Heart left ventricle (tissue), 13 donors: Measurements from ENCODE around the gene DTNB.

Experiments
- POLR2A ChIP-seq, 2 donors: fragments of 450-650 bp; IDR thresholded peaks; one replicate each; pipeline ENCODE4 v1.6.1; 2017; ENCODE audit warnings: antibody characterized with exemption in 2 of 2, mild to moderate bottlenecking in 2 of 2, moderate library complexity in 2 of 2
- TF ChIP-seq, protein P1 (sequence below), 12 donors: fragments of 200-600 bp; sonication (generic) in 4 of 12; IDR thresholded peaks; one replicate each; pipeline versions ENCODE4 v1.5.0 to v1.8.0; 2018 to 2022; ENCODE audit warnings: antibody characterized with exemption in 12 of 12, mild to moderate bottlenecking in 5 of 12
- donor health status: ischemic (EF 13 %, LVEDD 7.1; RV severe dilation, severe dysfunction).
- donor health status: DM: no; HTN: yes; CAD: no.
- donor health status: DM: no; HTN: no; CAD: no.
- donor health status: ischemic (EF 25% LVEDD 6.9; RV normal size, moderate dysfunction).
- donor health status: ischemic (EF 25% LVEDD 5.7; RV mildly dilated, moderate dysfunction).
- donor health status: ischemic (EF 35%, LVEDD 5.7; RV mildly dilated, moderate dysfunction).
- donor health status: nonischemic (EF 11% LVEDD 7.7; RV severe dilation, severe dysfunction).
- donor health status: DM: yes; HTN: yes; CAD: no.
- donor health status: PGD.
- donor health status: ischemic (EF 29% LVEDD 5.4; RV normal size, mild dysfunction).
- donor health status: nonischemic (EF 23%, LVEDD 6.1; RV moderate dilation, normal function).

DNA sequence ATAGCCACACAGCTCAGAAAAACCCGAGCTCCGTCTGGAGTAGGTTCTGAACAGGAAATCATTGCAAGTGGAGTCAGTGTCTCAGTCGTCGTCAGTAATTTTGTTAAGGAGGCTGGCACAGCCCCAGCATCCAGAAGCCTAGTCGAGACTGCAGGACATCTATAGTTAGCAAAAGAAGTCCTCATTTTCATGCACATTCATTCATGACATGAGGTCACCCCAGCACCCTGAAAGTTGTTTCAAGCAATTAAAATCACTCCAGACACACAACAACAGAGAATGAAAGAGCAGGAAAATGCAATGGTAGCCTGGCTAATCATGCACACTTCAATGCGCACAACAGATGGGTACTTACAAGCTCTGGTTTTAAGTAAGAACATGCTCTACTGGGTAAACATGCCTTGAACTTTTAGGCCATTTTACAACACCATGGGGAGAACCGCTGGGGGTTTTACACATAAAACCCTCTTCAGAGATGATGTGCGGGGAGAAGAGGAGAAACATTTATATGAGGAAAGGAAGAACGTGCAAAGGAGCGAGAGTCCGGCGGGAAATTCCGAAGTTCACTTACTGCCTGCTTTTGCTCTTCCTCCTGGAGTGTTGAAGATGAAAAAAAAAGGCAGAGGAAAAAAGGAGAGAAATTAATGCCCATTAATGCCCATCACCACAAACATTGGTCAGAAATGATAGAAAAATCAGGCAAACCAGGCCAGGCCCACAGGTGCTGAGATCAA lies 254.3 kb downstream of the DTNB start:
- TF ChIP-seq, protein P1, sequence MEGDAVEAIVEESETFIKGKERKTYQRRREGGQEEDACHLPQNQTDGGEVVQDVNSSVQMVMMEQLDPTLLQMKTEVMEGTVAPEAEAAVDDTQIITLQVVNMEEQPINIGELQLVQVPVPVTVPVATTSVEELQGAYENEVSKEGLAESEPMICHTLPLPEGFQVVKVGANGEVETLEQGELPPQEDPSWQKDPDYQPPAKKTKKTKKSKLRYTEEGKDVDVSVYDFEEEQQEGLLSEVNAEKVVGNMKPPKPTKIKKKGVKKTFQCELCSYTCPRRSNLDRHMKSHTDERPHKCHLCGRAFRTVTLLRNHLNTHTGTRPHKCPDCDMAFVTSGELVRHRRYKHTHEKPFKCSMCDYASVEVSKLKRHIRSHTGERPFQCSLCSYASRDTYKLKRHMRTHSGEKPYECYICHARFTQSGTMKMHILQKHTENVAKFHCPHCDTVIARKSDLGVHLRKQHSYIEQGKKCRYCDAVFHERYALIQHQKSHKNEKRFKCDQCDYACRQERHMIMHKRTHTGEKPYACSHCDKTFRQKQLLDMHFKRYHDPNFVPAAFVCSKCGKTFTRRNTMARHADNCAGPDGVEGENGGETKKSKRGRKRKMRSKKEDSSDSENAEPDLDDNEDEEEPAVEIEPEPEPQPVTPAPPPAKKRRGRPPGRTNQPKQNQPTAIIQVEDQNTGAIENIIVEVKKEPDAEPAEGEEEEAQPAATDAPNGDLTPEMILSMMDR (IDR thresholded peaks at IDR 0.05) = no peak
- TF ChIP-seq POLR2A (IDR thresholded peaks at IDR 0.05) = no peak
